HepG2 (cell line): ENCODE data around the gene EXOSC7. TPM values are rescaled to one million over a fixed set of nuclear protein-coding genes. Genes with fewer than 3 reads are reported as not detected.

Experiments used
- ATAC-seq: fragments of 200-7000 bp; cut with Tn5 transposase; 3 replicates; pipeline ENCODE4 v1.9.1; 2020; ENCODE audit warnings: mild to moderate bottlenecking, moderate library complexity
- BruUV-seq: library from RNA; stranded (reverse); fragments of 400-500 nt; replicated peaks from 2 replicates; lab custom pipeline; 2021; lab: Mats Ljungman, UMichigan
- CTCF ChIA-PET: fragments of 300-600 bp; formaldehyde crosslinking; extraction: SDS; loops from one replicate; lab custom pipeline; 2021; ENCODE audit warnings: low total read pairs, inconsistent platforms, low intra/inter-chr PET ratio; lab: Yijun Ruan, JAX
- POLR2A ChIA-PET: fragments of 350-600 bp; sonication (Branson Sonifier 250); formaldehyde crosslinking; loops from one replicate; lab custom pipeline; 2020; ENCODE audit warnings: antibody characterized with exemption, inconsistent platforms; lab: Yijun Ruan, JAX
- DNase-seq: peaks from one replicate; pipeline ENCODE4 v3.0.0-alpha.2; 2015; ENCODE audit warnings: low spot score
- FAIRE-seq: peaks from 3 replicates; lab custom pipeline; 2011; peaks lifted over from hg19 to GRCh38; lab: Jason Lieb, UNC
- H2AFZ ChIP-seq: one replicate; pipeline ENCODE4 v1.6.1; 2011; ENCODE audit warnings: low read length, inconsistent platforms
- H3K27ac ChIP-seq: fragments of 300-600 bp; 3 replicates; pipeline ENCODE4 v1.8.0; 2011; ENCODE audit warnings: mixed run types, mild to moderate bottlenecking, mixed read lengths, low read length, inconsistent platforms; ENCODE audit not compliant: insufficient read depth; ENCODE audit errors: extremely low read length
- H3K27me3 ChIP-seq, 2 experiments: fragments of 200-600 bp in 1 of 2; 2 replicates in 1 of 2; 3 replicates in 1 of 2; pipeline versions ENCODE4 v1.6.0 to v1.8.0; 2011; ENCODE audit warnings: low read length in 2 of 2, mild to moderate bottlenecking in 2 of 2, moderate library complexity in 2 of 2, inconsistent platforms in 1 of 2; ENCODE audit not compliant: insufficient read depth in 2 of 2, control insufficient read depth in 1 of 2
- H3K36me3 ChIP-seq, 2 experiments: fragments of 200-600 bp in 1 of 2; replicated peaks in 1 of 2; 2 replicates in 1 of 2; 3 replicates in 1 of 2; pipeline versions ENCODE4 v1.5.1 to v1.8.0; 2011; ENCODE audit warnings: low read length in 2 of 2, inconsistent platforms in 1 of 2; ENCODE audit not compliant: insufficient read depth in 2 of 2, control insufficient read depth in 1 of 2
- H3K4me1 ChIP-seq: 2 replicates; pipeline ENCODE4 v1.5.1; 2012; ENCODE audit warnings: low read length, inconsistent platforms; ENCODE audit not compliant: insufficient read depth
- H3K4me2 ChIP-seq: 2 replicates; pipeline ENCODE4 v1.6.0; 2011; ENCODE audit warnings: low read depth, low read length, inconsistent platforms
- H3K4me3 ChIP-seq, 3 experiments: fragments of 200-600 bp in 1 of 3; sonication (generic), shearing (Covaris generic) in 1 of 3; replicated peaks in 1 of 3; 2 replicates each; pipeline ENCODE4 v1.5.1; 2011 to 2016; ENCODE audit warnings: low read length in 3 of 3, inconsistent platforms in 2 of 3, low read depth in 2 of 3, mild to moderate bottlenecking in 2 of 3, control low read depth in 1 of 3, mixed read lengths in 1 of 3; ENCODE audit not compliant: insufficient read depth in 1 of 3
- H3K79me2 ChIP-seq: one replicate; pipeline ENCODE4 v1.6.1; 2011; ENCODE audit warnings: low read length, inconsistent platforms; ENCODE audit not compliant: insufficient read depth
- H3K9ac ChIP-seq: 2 replicates; pipeline ENCODE4 v1.6.0; 2011; ENCODE audit warnings: mild to moderate bottlenecking, low read depth, low read length, inconsistent platforms; ENCODE audit not compliant: insufficient read depth
- H3K9me3 ChIP-seq: 2 replicates; pipeline ENCODE4 v1.5.1; 2012; ENCODE audit warnings: mild to moderate bottlenecking, low read length
- H4K20me1 ChIP-seq: 2 replicates; pipeline ENCODE4 v1.6.0; 2011; ENCODE audit warnings: inconsistent platforms, mild to moderate bottlenecking, low read length, moderate library complexity; ENCODE audit not compliant: insufficient read depth
- CHD2 ChIP-seq: IDR thresholded peaks from 2 replicates; pipeline ENCODE4 v1.6.1; 2011; ENCODE audit warnings: low read depth, low read length, improper control_type of control experiment
- CREB1 ChIP-seq, 2 experiments: fragments of 450-650 bp in 1 of 2; IDR thresholded peaks; 2 replicates each; pipeline ENCODE4 v1.6.1; 2016 to 2017; ENCODE audit warnings: control low read depth in 1 of 2, mild to moderate bottlenecking in 1 of 2, missing compliant biosample characterization in 1 of 2, missing genetic modification characterization in 1 of 2
- ISX ChIP-seq: sonication (generic); formaldehyde crosslinking; conservative IDR thresholded peaks from 2 replicates; pipeline ENCODE4 v1.5.0; 2020; ENCODE audit warnings: missing genetic modification reagents
- MBD4 ChIP-seq: IDR thresholded peaks from 2 replicates; pipeline ENCODE4 v1.6.1; 2012; ENCODE audit warnings: low read length, inconsistent platforms, borderline replicate concordance
- MED13 ChIP-seq: sonication (generic); formaldehyde crosslinking; IDR thresholded peaks from 2 replicates; pipeline ENCODE4 v1.5.0; 2020; ENCODE audit warnings: missing genetic modification reagents
- NFE2 ChIP-seq: sonication (generic); formaldehyde crosslinking; IDR thresholded peaks from 2 replicates; pipeline ENCODE4 v1.4.0; 2020; ENCODE audit warnings: missing genetic modification reagents
- NFE2L1 ChIP-seq: sonication (generic); formaldehyde crosslinking; IDR thresholded peaks from 2 replicates; pipeline ENCODE4 v1.4.0; 2020; ENCODE audit warnings: missing genetic modification reagents, mild to moderate bottlenecking, borderline replicate concordance
- TSC22D2 ChIP-seq: sonication (generic); formaldehyde crosslinking; IDR thresholded peaks from 2 replicates; pipeline ENCODE4 v1.5.1; 2020; ENCODE audit warnings: missing genetic modification reagents, mild to moderate bottlenecking, borderline replicate concordance
- ZNF367 ChIP-seq: sonication (generic); formaldehyde crosslinking; IDR thresholded peaks from 2 replicates; pipeline ENCODE4 v1.4.0; 2020; ENCODE audit warnings: missing genetic modification reagents, borderline replicate concordance
- ZNF431 ChIP-seq: sonication (generic); formaldehyde crosslinking; IDR thresholded peaks from 2 replicates; pipeline ENCODE4 v1.9.0; 2022; ENCODE audit warnings: missing genetic modification reagents, low read depth, mild to moderate bottlenecking, borderline replicate concordance
- ZNF484 ChIP-seq: sonication (generic); formaldehyde crosslinking; IDR thresholded peaks from 2 replicates; pipeline ENCODE4 v1.5.1; 2020; ENCODE audit warnings: mild to moderate bottlenecking, low read depth, missing genetic modification reagents, borderline replicate concordance
- ZNF614 ChIP-seq: IDR thresholded peaks from 2 replicates; pipeline ENCODE4 v1.6.1; 2018; ENCODE audit warnings: missing biosample characterization, missing genetic modification reagents, inconsistent platforms, borderline replicate concordance
- ZNF616 ChIP-seq: sonication (generic); formaldehyde crosslinking; IDR thresholded peaks from 2 replicates; pipeline ENCODE4 v1.5.0; 2020; ENCODE audit warnings: low read depth, mild to moderate bottlenecking, missing genetic modification reagents
- WGBS: methylation state at CpG from one replicate; pipeline ENCODE4 v1.1.6; 2017; ENCODE audit warnings: low lambda C conversion rate; 5-methylcytosine and 5-hydroxymethylcytosine counted together
- in situ Hi-C: cut with HindIII; loops from 2 replicates; pipeline ENCODE4 v1.10.0; 2017; ENCODE audit warnings: low pct_unique_long_range_greater_than_20kb; ENCODE audit not compliant: extremely low pct_ligation_motif_present
- intact Hi-C: fragments of 100-400 bp; cut with micrococcal nuclease; formaldehyde crosslinking; loops from one replicate; pipeline ENCODE4 v1.10.0; 2022; ENCODE audit not compliant: unreplicated experiment
- polyA plus RNA-seq, 8 experiments: library from polyadenylated mRNA; depleted of rRNA in 3 of 8; stranded (reverse) in 7 of 8; unstranded in 1 of 8; fragments of >200 nt; fragmentation: Illumina TruSeq in 4 of 8; extraction: Trizol in 4 of 8; gene quantifications; 2 replicates each; pipeline versions ENCODE4 v1.2.1 to v1.2.3, GENCODE V29; 2011 to 2016; ENCODE audit warnings: low read depth in 4 of 8, missing spikeins in 1 of 8, mixed read lengths in 1 of 8; ENCODE audit not compliant: insufficient read depth in 1 of 8
- total RNA-seq, 5 experiments: library from RNA; depleted of rRNA; stranded (reverse); fragments of >200 nt; fragmentation: Illumina TruSeq; extraction: Trizol; gene quantifications; 2 replicates each; pipeline ENCODE4 v1.2.3, GENCODE V29; 2016; ENCODE audit warnings: low read depth in 1 of 5

Gene EXOSC7
- total and polyA plus RNA-seq, 2 of the 13 experiments (the other 11 are each of a cell fraction or from before 2014, with no cell fraction given), result 68.3 to 74.7 TPM

- H3K79me2 ChIP-seq, result no peaks in the 10 kb centered on the region
- no peak overlapping the region for H2AFZ ChIP-seq
- ATAC-seq, result no peak
- intact Hi-C loops, result no loop called here
- no peak for FAIRE-seq
- 94% methylated on average over 2 of the region's 2 CpGs for WGBS
- no peaks in the 10 kb centered on the region for H3K9me3 ChIP-seq
- H3K27me3 ChIP-seq, result no peaks in the 10 kb centered on the region
- H3K4me2 ChIP-seq, result no peak overlapping the region
- no TSS peak for BruUV-seq
- no peaks in the 10 kb centered on the region for H4K20me1 ChIP-seq
- peaks cover 12% of the 10 kb centered on the region for H3K4me1 ChIP-seq
- in situ Hi-C loops, result no loop called here
- H3K36me3 ChIP-seq, result peaks cover 29 to 76% of the 10 kb centered on the region in 2 experiments
- POLR2A ChIA-PET, result no interaction called here
- H3K4me3 ChIP-seq, result no peak overlapping the region
- TF ChIP-seq ZNF484 (CRISPR knock-in tag), result no peak
- no peak for TF ChIP-seq ISX
- no peak for TF ChIP-seq ZNF616 (CRISPR knock-in tag)
- no peak for TF ChIP-seq TSC22D2 (CRISPR knock-in tag)
- TF ChIP-seq CREB1 (IDR thresholded peaks at IDR 0.05), result no peak
- TF ChIP-seq CREB1 (CRISPR knock-in tag; IDR thresholded peaks at IDR 0.05), result no peak
- no peak for TF ChIP-seq MBD4
- TF ChIP-seq ZNF614 (CRISPR knock-in tag), result no peak
- no peak for TF ChIP-seq MED13 (CRISPR knock-in tag)
- TF ChIP-seq NFE2, result no peak
- no peak for TF ChIP-seq NFE2L1
- TF ChIP-seq CHD2, result no peak
- TF ChIP-seq ZNF367 (CRISPR knock-in tag), result no peak
- TF ChIP-seq ZNF431, result no peak
- H3K27ac ChIP-seq, result no peak overlapping the region
- CTCF ChIA-PET, result no interaction called here
- H3K9ac ChIP-seq, result no peak overlapping the region
- no peak for DNase-seq
These were observed 27.8 kb downstream of the EXOSC7 start for GRCh38 chr3:45003859-45004258.
